Caco-2 (cell line): ENCODE measurements around the gene NTN1. TPM values are rescaled to one million over a fixed set of nuclear protein-coding genes. Genes with fewer than 3 reads are reported as not detected.

Experiments
- BruUV-seq: library from RNA; stranded (reverse); fragments of 400-500 nt; replicated peaks from 2 replicates; lab custom pipeline; 2021; lab: Mats Ljungman, UMichigan
- CTCF ChIA-PET: fragments of 300-600 bp; sonication (Branson Sonifier 250); formaldehyde crosslinking; loops from one replicate; lab custom pipeline; 2022; ENCODE audit warnings: antibody characterized with exemption; lab: Charles Lee
- POLR2A ChIA-PET: fragments of 300-600 bp; sonication (Branson Sonifier 250); formaldehyde crosslinking; loops from one replicate; lab custom pipeline; 2022; ENCODE audit warnings: antibody characterized with exemption; lab: Charles Lee
- DNase-seq, 2 experiments: peaks; one replicate each; pipeline versions ENCODE4 v3.0.0 to v3.0.0-alpha.2; 2020 to 2022
- H3K27me3 ChIP-seq: replicated peaks from 2 replicates; pipeline ENCODE4 v1.6.0; 2011; ENCODE audit warnings: low read length; ENCODE audit not compliant: control insufficient read depth, insufficient read depth
- H3K36me3 ChIP-seq: 2 replicates; pipeline ENCODE4 v1.5.1; 2011; ENCODE audit warnings: low read length; ENCODE audit not compliant: control insufficient read depth, insufficient read depth
- H3K4me1 ChIP-seq: fragments of 250-450 bp; sonication (Bioruptor Pico); 2 replicates; pipeline ENCODE4 v1.5.1; 2020; ENCODE audit warnings: mild to moderate bottlenecking
- H3K4me3 ChIP-seq: 2 replicates; pipeline ENCODE4 v1.5.1; 2011; ENCODE audit warnings: low read depth, mild to moderate bottlenecking, control low read depth, low read length
- H3K9me3 ChIP-seq: fragments of 250-450 bp; sonication (Bioruptor Pico); 2 replicates; pipeline ENCODE4 v1.5.1; 2020; ENCODE audit warnings: mild to moderate bottlenecking, moderate library complexity
- H3K27ac Mint-ChIP-seq: one replicate; pipeline ENCODE4 v1.8.0; 2022; ENCODE audit warnings: mixed read lengths; ENCODE audit not compliant: unreplicated experiment
- H3K27me3 Mint-ChIP-seq: one replicate; pipeline ENCODE4 v1.8.0; 2022; ENCODE audit warnings: mixed read lengths; ENCODE audit not compliant: insufficient read depth, unreplicated experiment
- H3K36me3 Mint-ChIP-seq: one replicate; pipeline ENCODE4 v1.8.0; 2022; ENCODE audit warnings: mild to moderate bottlenecking, mixed read lengths; ENCODE audit not compliant: insufficient read depth, unreplicated experiment
- H3K4me1 Mint-ChIP-seq: one replicate; pipeline ENCODE4 v1.8.0; 2022; ENCODE audit warnings: low read depth, mixed read lengths; ENCODE audit not compliant: unreplicated experiment
- H3K4me3 Mint-ChIP-seq: one replicate; pipeline ENCODE4 v1.8.0; 2022; ENCODE audit warnings: mild to moderate bottlenecking, moderate library complexity, mixed read lengths; ENCODE audit not compliant: unreplicated experiment
- H3K9me3 Mint-ChIP-seq: one replicate; pipeline ENCODE4 v1.8.0; 2022; ENCODE audit warnings: mixed read lengths; ENCODE audit not compliant: unreplicated experiment
- CTCF ChIP-seq, 2 experiments: fragments of 200-600 bp in 1 of 2; IDR thresholded peaks; 1 replicate in 1 of 2; 2 replicates in 1 of 2; pipeline versions ENCODE4 v1.5.1 to v1.8.0; 2011 to 2022; ENCODE audit warnings: antibody characterized with exemption in 1 of 2, control low read depth in 1 of 2, inconsistent platforms in 1 of 2, low read depth in 1 of 2, low read length in 1 of 2, mild to moderate bottlenecking in 1 of 2, moderate library complexity in 1 of 2; ENCODE audit not compliant: insufficient read depth in 1 of 2, severe bottlenecking in 1 of 2, unreplicated experiment in 1 of 2
- intact Hi-C: fragments of 100-400 bp; cut with micrococcal nuclease; formaldehyde crosslinking; loops from one replicate; pipeline ENCODE4 v1.10.0; 2022; ENCODE audit not compliant: unreplicated experiment
- total RNA-seq: library from RNA; stranded (reverse); gene quantifications from 2 replicates; pipeline ENCODE4 v1.2.3, GENCODE V29; 2022

The NTN1 gene
- total RNA-seq, 1 experiment from 2014 or later = 0.88 TPM

GRCh38 chr17:9229160-9229825 lies 208.0 kb downstream of the NTN1 start:
- TF ChIP-seq CTCF (IDR thresholded peaks at IDR 0.05; ENCODE audit: insufficient read depth in 1 of 2, low read depth in 1 of 2, low read length in 1 of 2, severe bottlenecking in 1 of 2, unreplicated experiment in 1 of 2) = no peak
- CTCF ChIA-PET = no interaction called here
- Histone ChIP-seq H3K4me3 (no peak overlapping the region), H3K9me3 (no peaks in the 10 kb centered on the region), H3K27me3 (no peaks in the 10 kb centered on the region), H3K4me1 (no peaks in the 10 kb centered on the region), H3K36me3 (no peaks in the 10 kb centered on the region)
- no peak overlapping the region for H3K27ac Mint-ChIP-seq
- H3K27me3 Mint-ChIP-seq = no peaks in the 10 kb centered on the region
- POLR2A ChIA-PET = no interaction called here
- intact Hi-C loops = no loop called here
- no peaks in the 10 kb centered on the region for H3K4me1 Mint-ChIP-seq
- no peaks in the 10 kb centered on the region for H3K9me3 Mint-ChIP-seq
- DNase-seq = no peak
- no peak overlapping the region for H3K4me3 Mint-ChIP-seq
- BruUV-seq = no TSS peak
- no peaks in the 10 kb centered on the region for H3K36me3 Mint-ChIP-seq

GRCh38 chr17:9229826-9230201 lies 208.5 kb downstream of the NTN1 start:
- H3K4me1 ChIP-seq = no peaks in the 10 kb centered on the region
- Mint-ChIP-seq H3K27me3 (no peaks in the 10 kb centered on the region), H3K4me3 (no peak overlapping the region), H3K4me1 (no peaks in the 10 kb centered on the region), H3K36me3 (no peaks in the 10 kb centered on the region), H3K27ac (no peak overlapping the region), H3K9me3 (no peaks in the 10 kb centered on the region)
- H3K9me3 ChIP-seq = no peaks in the 10 kb centered on the region
- no peak for TF ChIP-seq CTCF (IDR thresholded peaks at IDR 0.05; ENCODE audit: insufficient read depth in 1 of 2, low read depth in 1 of 2, low read length in 1 of 2, severe bottlenecking in 1 of 2, unreplicated experiment in 1 of 2)
- CTCF ChIA-PET = no interaction called here
- POLR2A ChIA-PET = no interaction called here
- intact Hi-C loops = no loop called here
- no TSS peak for BruUV-seq
- H3K4me3 ChIP-seq = no peak overlapping the region
- DNase-seq = no peak
- no peaks in the 10 kb centered on the region for H3K36me3 ChIP-seq
- H3K27me3 ChIP-seq = no peaks in the 10 kb centered on the region

GRCh38 chr17:9230346-9230745 lies 209.0 kb downstream of the NTN1 start:
- no peaks in the 10 kb centered on the region for H3K9me3 ChIP-seq
- no peak overlapping the region for H3K4me3 ChIP-seq
- BruUV-seq = no TSS peak
- POLR2A ChIA-PET = no interaction called here
- no peaks in the 10 kb centered on the region for H3K4me1 Mint-ChIP-seq
- no peaks in the 10 kb centered on the region for H3K9me3 Mint-ChIP-seq
- no peaks in the 10 kb centered on the region for H3K4me1 ChIP-seq
- H3K36me3 Mint-ChIP-seq = no peaks in the 10 kb centered on the region
- no peaks in the 10 kb centered on the region for H3K36me3 ChIP-seq
- no peaks in the 10 kb centered on the region for H3K27me3 ChIP-seq
- CTCF ChIA-PET = no interaction called here
- DNase-seq = no peak
- H3K27ac Mint-ChIP-seq = no peak overlapping the region
- no peak for TF ChIP-seq CTCF (IDR thresholded peaks at IDR 0.05; ENCODE audit: insufficient read depth in 1 of 2, low read depth in 1 of 2, low read length in 1 of 2, severe bottlenecking in 1 of 2, unreplicated experiment in 1 of 2)
- intact Hi-C loops = no loop called here
- no peaks in the 10 kb centered on the region for H3K27me3 Mint-ChIP-seq
- no peak overlapping the region for H3K4me3 Mint-ChIP-seq
